Medulla oblongata (tissue), 1 donor: ENCODE measurements around the gene GABBR2.

ENCODE experiments used
- DNase-seq: peaks from one replicate; pipeline ENCODE4 v3.0.0-alpha.2; 2015; ENCODE audit errors: extremely low spot score

GABBR2 gene

DNA sequence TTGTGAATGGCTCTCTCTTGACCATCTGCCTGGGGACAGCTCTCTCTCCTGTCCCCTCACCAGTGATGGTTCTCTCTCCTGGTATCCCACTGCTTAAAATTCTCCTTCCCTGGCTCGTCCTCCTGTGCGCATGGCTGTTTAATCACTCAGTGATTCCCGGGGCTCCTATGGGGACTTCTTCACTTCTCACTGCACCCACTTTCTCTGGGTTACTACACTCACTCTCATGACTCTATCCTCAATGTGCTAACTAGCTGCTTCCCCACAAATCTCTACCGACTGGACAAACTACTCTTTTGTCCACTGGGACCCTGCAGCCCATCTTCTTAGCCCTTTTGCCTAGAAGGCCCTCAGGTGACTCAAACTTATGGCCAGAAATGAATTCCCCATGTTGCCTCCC, 364.2 kb downstream of the GABBR2 start:
- no peak for DNase-seq

- DNase-seq = no peak
Measured at GRCh38 chr9:98342820-98343210, 365.9 kb downstream of the GABBR2 start.

- DNase-seq = no peak
Measured at GRCh38 chr9:98342098-98342819, 366.5 kb downstream of the GABBR2 start.

GRCh38 chr9:98341157-98342097, 367.3 kb downstream of the GABBR2 start:
- DNase-seq = no peak

- no peak for DNase-seq
Measured at GRCh38 chr9:98339987-98340800, 368.5 kb downstream of the GABBR2 start.

DNA sequence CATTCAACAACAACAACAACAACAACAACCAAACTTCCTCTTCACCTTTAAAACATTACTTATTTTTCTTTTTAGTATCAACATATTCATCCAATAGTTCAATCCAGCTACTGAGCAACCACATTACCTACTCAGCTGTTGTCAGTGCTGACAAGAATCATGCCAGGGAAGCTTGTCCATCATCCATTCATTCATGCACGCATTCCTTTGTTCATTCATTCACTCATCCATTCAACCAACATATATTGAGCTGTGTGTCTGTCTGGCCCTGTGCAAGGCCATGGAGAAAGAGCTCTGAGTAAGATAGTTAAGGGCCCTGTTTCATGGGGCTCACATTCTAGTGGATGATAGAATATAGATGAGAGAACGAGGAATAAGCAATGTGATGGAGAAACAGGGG, 373.1 kb downstream of the GABBR2 start:
- no peak for DNase-seq

DNA sequence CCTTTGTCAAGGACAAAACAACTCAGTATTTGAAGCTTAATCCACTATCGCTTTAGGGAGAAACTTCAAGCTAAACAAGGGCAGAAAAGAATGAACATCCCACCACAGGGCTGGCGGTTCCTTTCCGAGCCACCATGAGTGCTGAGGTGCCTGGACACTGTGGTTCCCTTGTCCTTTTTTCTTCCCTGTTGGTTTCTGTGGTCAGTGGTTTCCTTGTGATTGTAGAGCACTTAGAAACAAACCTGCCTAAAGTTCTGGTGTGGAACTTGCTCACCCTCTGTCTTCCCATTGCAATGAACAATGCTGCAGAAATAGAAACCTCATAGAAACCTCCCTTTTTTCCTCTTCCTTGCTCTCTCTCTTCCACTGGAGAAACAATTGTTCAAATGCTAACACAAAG, 373.9 kb downstream of the GABBR2 start:
- DNase-seq = no peak

DNA sequence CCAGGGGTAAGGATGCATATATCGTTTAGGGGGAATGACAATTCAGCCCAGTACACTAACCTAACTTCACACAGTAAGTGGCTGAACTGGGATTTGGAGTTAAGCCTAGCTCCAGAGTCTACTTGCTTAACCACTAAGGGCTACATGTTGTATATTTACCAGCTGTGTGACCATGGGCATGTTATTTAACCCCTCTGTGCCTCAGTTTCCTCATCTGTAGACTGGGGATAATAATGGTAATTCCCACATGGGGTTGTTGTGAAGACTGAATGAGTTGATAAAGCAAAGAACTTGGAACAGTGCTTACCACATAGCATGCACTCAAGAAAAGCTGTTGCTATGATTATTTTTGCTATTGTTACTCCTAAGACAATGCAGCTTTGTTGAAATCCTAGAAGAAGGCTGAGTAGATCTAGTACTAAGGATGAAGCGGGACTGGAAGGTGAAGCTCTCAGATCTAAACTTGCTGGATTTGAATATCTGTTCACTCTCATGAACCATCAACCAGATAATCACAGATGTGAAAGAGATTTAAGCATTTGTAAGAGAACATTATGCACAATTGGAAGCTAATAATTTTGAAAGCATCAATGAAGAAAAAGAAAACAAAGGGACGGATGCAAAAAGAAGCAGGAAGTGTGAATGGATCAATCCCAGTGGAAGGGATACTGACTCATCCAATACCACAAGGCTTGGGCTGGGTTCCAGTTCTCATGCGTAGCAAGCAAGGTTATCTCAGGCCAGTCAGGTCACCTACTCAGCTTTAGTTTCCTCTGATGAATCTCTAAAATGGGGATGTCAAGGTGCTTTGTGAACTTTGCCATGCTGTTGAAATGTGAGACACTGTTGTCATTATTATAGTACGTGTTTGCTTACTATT, 374.8 kb downstream of the GABBR2 start:
- DNase-seq = no peak

- no peak for DNase-seq
Measured at GRCh38 chr9:98332405-98332831, 376.3 kb downstream of the GABBR2 start.

- no peak for DNase-seq
Measured at GRCh38 chr9:98331536-98332259, 377.0 kb downstream of the GABBR2 start.

GRCh38 chr9:98330831-98331230, 377.9 kb downstream of the GABBR2 start:
- no peak for DNase-seq

GRCh38 chr9:98329904-98330303, 378.8 kb downstream of the GABBR2 start:
- no peak for DNase-seq

GRCh38 chr9:98329281-98329680, 379.5 kb downstream of the GABBR2 start:
- DNase-seq = no peak

GRCh38 chr9:98328770-98329169, 380.0 kb downstream of the GABBR2 start:
- DNase-seq = no peak

DNA sequence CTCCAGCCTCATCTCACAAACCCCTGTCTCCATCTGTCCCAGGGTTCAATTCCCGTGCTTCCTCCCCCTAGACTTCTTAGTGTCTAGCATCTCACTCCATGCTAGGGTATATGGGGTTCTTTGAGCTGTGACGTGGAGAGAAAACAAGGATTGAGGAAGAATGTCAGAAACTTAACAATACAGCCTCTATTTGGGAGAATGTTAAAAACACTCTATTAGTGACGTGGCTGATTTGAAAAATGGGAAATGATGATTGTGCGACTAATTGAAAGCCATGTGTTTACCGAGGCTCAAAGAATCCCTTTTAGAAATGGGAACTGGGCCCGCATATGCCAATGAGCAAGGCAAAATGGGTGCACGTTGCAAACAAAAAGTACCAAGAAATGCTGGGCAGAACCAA, 380.6 kb downstream of the GABBR2 start:
- DNase-seq = no peak

- no peak for DNase-seq
Measured at GRCh38 chr9:98327249-98327561, 381.5 kb downstream of the GABBR2 start.

DNA sequence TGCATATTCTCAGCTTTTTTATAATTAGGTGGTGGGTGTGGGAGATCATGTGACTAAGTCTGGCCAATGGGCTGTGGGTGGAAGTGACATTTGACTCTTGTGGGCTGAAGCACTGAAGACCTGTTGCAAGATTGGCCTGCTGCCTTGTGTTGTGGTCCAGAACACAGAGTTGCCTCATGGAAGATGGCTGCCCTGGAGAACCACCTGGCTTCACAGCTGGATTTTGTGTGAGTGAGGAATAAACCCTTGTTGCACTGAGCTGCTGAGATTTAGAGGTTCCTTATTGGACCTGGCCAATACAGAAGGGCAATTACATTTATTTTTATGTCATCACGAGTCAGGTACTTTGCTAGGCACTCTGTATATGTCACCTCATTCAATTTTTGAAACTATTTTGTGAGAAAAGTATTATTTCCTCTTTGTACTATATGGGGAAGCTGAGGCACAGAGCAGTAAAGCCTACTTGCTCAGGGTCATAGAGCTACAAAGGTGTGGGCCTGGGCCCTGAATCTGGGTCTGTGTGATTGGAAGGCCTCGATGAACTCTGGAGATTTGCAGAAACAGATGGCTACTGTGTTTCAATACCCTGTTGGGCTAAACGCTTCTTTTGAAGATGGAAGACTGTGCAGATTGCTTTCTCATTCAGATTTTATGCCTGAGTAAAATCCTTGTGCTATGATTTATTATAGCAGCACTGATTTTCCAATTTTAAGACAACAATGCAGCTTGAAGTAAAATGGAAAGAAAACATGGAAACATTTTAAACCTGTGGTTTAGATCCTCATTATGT, 382.1 kb downstream of the GABBR2 start:
- DNase-seq = no peak

DNA sequence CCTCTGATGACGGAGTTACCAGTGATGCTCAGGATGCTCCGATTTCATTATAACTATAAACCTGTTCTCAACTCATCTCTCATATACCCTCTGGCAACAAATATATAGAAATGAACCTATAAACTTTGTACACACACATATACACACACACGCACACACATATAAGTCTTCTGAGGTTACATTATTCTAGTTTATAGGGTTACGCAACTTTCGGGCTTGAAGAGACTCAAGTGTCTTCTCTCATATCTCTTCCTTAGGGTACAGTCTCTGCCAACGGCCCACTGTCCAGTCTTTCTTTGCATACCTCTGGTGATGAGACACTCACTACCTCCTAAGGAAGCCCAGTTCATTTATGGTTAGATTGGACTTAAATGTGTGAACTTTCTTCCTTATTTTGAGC, 383.9 kb downstream of the GABBR2 start:
- no peak for DNase-seq

GRCh38 chr9:98323831-98324135, 385.0 kb downstream of the GABBR2 start:
- no peak for DNase-seq
